ENCODE data around the gene SH2D7.

SH2D7 gene

DNA sequence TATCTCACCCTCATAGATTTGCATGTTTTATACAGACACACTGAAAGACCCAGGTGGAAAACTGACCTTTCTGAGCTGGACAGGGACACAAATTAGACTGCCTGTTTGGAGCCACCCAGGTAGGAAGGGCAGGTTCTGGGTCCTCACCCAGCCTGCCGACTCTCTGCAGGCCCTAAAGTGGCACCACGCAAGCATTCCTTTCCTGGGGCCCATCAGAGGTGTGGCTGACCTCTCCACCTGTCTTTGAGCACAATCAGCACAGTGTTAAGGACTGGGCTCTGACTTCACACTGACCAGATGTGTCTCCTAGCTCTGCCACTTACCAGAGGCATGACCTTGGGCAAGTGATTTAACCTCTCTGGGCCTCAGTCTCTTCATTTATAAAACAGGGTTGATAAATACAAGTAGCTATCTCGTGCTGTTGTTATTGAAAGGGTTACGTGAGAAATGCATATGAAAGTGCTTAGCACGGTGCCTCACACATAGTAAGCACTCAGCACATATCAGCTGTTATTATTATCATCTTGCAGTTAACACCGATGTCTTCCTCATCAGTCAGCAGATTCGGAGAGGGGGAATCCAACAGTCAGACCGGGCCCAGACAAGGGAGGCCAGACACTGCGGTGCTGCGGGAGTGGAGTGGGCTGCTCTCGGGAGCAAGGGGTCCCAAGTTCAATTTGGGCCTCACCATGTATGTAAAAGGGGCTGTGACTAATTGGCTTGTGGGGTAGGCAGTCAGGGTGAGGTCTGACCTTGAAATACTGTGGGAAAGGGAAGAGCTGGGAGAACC lies 12.9 kb upstream of the SH2D7 start:
- no peak for DNase-seq (ENCODE audit: low read depth)

DNA sequence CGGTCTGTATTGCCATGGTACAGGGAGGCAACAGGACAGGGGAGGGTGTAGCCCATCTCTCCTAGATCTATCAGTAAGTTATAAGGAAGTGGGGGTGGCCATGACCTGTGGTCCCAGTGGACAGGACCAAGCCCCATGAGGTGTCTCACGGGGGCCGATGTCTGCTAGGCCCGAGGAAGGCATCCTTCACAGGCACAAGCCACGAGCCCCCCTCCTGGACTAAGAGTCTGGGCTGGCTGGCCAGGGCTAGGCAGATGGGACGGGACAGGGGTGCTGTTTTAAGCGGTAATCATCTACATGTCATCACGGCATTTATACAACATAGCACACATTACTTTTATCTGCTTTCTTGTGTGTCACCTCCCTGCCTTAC lies 12.3 kb upstream of the SH2D7 start:
- DNase-seq (ENCODE audit: low read depth): no peak

DNA sequence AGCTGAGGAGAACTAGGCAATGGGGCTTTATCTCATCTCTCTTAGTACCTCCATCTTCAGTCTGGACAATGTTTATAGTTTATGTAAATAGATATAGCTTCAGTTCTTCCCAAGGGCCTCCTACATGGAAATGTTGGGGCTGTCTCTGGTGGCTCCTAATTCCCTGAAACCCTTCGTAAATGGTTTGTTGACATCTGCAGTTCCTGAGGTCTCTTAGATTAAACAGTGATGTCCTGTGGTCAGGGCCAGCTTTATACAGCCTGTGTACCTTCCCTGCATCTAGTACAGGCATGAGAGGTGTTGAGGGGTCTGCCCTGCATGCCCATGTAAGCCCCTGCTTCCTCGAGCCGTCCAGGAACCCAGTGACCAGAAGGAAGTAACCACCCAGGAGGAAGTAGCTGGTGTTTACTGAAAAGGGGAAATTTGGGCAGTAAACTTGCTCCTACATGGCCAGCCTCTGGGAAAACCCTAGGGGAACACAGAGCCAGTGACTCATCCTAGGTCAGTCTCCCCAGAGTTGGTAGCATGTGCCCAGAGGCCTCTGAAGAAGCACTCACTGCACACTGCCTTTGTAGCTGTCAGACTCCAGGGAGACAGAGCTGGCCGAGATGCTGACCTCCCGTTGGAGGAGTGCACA lies 10.1 kb upstream of the SH2D7 start:
- no peak for DNase-seq (ENCODE audit: low read depth)

DNA sequence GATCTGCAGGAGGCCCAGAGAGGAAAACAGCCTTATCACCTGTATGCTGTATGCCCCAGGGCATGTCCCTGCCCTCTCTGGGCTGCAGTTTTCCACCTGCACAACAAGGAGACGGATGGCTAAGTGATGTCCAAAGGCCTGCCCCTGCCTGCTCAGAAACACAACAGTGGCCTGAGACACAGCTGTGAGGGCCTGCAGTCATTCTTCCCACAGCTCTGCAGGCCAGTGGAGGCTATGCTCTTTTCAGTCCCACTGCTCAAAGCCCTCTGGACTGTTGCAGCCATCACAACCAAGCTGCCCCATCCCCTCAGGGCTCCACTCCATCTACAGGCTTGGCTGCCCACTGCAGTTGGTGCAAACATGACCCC lies 9.6 kb upstream of the SH2D7 start:
- no peak for DNase-seq (ENCODE audit: low read depth)

DNA sequence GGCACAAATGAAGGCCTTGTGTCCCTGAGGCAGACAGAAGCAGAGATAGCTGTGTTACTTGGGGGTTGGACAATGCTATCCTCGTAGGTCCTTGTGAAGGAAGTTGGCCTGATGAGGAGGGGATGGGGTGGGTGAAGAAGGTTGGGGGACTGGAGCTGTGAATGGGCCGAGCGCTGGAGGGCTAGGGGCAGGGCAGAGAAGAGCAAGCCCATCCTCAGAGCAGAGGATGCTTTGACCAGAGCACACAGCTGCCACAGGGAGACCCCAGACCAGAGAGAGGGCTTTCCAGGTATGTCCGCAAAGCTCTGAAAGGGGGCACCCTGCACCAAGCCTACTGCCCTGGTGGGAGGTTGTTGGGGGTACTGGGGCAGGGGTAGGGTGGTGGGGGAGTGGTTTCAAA lies 9.2 kb upstream of the SH2D7 start:
- no peak for DNase-seq (ENCODE audit: low read depth)

DNA sequence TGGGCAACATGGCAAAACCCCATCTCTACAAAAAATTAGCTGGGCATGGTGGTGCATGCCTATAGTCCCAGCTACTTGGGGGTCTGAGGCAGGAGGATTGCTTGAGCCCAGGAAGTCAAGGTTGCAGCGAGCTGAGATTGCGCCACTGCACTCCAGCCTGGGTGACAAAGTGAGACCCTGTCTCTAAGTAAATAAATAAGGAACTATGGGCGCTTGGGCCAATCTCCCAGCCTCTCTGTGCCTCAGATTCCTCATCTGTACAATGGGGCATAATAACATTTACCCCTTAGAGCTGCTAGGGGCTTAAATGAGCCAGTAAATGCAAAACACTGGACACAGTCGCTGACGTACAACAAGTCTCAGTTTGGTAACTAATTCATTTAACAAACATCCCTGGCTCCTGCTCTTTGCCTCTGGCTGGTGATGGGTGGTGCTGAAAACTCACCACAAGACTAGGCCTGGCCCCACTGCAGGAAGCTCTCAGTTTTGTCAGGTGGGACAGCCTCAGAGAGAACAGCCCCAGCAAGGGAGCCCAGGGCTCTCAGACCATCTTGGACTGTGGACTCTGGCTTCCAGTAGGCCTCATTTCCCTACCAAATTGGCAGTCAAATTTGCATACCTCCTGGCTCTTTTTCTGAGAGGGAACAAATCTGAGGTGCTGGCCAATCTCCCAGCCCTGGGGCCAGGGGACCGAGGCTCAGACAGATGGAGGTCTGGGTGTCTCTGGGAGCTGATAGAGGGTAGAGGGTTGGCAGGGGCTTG lies 8.5 kb upstream of the SH2D7 start:
- no peak for DNase-seq (ENCODE audit: low read depth)

DNA sequence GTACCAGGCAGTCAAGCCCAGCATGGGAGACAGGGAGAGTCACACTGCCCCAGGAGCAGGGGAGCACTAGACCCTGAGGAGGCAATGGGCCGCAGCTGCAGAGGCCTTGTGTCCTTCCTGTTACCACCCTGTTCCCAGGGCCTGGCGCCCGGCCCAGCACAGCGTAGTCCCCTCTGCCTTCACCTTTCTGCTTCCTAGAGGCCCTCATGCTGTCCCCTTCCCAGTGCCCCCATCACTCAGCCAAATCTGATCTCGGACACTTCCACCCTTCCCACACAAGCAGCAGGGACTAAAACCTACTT lies 8.0 kb upstream of the SH2D7 start:
- no peak for DNase-seq (ENCODE audit: low read depth)

DNA sequence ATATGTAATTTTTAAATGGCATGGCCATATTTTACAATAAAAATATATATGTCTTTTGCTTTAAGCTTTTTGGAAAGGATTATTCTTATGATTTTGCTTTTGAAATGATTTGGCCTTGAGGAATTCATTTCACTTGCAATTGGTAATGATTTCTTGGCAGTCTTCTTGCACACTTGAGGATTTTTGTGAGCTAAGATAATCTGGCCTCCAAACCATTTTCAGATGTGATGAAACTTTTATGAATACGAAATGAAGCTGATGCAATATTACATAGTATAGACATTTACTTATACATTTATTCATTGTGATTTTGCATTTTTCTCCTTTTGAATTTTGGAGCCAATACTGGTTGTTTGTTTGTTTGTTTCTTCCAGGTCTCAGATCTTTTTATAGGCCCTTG lies 6.4 kb upstream of the SH2D7 start:
- no peak for DNase-seq (ENCODE audit: low read depth)

DNA sequence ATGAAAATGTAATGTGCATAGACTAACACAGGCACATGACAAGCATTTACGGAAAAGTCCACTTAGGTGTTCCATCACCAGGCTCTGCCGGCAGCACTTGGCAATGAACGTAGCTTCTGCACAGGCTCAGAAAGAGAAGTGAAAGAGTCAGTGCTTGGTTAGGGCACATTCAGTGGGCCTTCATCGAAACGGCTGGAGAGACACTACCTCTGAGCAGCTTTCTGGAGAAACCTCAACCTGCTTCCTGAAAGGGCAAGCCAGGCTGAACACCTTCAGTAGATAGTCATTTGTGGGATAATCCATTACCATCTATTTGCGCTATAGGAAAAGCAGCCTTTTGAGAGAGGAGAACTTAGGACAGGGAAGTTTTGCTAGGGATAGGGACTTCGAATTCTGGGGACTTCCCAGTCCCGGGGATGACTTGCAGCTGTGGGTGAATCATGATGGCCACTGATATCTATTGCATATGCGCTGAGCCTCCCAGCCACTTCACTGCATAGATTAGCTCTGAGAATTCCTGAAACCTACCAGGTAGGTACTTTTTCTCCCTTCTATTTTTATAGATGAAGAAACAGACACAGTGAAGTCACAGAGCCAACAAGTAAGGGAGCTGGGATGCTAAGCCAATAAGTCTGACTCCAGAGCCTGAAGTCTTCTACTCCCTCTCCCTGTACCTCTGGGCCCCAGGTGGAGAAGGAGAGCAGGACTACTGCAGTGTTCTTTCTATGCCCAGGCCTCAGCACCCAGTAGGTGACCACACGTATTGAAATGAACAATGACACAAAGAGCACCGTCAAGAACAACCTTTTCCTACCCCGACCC lies 4.2 kb upstream of the SH2D7 start:
- no peak for DNase-seq (ENCODE audit: low read depth)

DNA sequence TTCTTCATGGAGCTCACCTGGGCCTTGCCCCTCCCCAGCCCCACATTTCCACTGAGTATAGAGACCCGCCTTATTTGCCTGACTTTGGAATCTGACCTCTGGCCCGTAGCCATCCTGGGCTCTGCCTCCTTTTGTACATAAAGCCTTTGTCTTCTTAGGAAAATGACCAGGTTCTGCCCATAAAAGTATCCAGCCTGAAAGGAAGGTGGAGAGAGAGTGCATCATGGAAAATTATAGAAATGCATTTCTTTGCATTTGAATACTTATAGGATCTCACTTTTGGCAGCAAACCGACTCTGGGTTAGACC lies 3.6 kb upstream of the SH2D7 start:
- no peak for DNase-seq (ENCODE audit: low read depth)

DNA sequence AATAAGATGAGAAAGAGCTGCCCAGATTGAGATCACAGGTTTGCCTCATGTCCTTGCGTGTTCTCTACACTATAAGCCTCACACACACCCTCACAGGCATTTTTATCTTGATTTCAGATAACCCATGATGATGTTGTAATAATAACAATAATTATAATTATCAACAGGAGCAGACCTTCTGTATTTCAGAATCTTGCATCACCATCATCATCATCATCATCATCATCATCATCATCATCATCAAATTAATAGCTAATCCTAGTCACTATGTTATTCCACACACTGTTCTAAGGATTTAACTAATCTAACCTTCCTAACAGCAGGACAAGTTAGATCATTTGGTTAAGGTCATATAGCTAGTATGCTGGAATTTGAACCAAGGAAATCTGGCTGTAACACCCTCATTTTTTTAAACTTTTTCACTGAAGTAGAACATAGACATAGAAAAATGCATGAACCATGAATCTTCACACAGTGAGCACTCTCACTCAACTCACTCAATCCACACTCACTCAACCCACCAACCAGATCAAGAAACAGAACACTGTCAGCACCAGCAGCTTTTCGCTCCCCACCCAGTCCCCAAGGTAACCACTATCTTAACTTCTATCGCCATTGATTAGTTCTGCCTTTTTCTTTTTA lies 1.8 kb upstream of the SH2D7 start:
- DNase-seq (ENCODE audit: low read depth): no peak

DNA sequence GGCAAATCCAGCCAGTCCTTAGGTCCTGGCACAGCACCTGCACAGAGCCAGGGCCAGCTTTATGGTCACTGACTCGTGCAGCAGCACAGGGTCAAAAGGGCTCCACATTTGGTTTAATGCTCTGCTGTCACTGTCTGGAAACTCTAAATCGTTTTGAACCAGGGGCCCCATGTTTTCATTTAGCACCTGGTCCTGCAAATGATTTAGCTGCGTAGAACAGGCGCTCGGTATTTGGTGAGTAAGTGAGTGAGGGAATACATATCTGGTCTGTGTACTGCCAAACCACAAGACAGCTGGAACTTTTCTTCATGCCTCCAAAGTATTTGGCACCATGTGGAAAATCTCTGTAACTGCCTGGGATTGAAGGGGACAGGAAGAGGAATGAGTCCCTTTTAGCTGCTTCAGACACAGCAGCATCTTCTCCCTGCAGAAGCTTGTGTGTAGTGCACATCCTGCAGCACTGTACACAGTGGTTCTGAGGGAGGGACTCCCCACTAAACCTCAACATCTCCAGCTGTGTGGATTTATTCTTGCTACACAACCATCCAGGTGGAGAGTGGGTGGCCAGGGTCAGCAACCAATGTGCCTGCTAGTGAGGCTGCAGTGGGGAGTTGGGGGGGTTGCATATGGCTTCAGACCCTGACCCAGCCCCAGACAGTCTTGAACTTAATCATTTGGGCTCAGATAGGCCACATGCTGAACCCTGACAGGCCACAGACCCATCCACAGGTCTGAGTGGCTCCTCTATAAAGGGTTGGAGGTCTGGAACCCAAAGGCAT lies 1.1 kb downstream of the SH2D7 start:
- DNase-seq (ENCODE audit: low read depth): no peak

DNA sequence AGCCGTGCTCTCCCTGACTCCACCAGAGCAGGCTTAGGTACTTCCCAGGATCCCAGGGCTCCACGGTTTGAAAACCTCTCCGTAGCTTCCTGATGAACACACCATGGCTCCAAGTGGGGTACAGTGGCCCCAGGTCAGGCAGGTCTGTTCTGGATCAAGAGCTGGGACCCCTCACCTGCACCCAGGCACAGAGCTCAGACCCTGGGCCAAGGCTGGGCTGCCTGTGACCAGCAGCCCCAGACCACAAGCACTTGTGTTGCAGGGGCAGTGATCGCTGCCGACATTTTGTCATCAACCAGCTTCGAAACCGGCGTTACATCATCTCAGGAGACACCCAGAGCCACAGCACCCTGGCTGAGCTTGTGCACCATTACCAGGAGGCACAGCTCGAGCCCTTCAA lies 5.3 kb downstream of the SH2D7 start:
- DNase-seq (ENCODE audit: low read depth): no peak

DNA sequence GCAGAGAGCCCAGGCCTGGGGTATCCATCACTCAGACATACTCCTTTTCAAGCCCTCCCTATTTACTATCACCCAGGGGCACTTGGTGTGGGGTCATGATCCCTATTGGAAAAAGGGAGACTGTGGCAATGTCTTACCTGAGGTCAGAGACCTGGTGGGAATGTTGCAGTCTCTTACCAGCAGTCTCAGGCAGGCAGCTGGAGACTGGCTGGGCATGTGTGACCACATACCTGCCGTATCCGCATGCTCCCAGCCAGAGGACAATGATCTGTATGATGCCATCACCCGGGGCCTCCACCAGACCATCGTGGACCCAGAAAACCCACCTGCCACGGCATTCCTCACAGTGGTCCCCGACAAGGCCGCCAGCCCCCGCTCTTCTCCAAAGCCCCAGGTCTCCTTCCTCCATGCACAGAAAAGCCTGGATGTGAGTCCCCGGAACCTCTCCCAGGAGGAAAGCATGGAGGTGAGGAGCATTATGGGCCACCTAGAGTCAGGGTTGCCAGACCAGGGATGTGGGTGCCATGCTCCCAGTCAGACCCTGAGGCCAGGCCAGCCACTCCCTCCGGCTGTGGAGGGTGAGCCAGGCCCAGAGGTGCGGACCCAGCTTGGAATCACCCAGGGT lies 5.9 kb downstream of the SH2D7 start:
- DNase-seq (ENCODE audit: low read depth): no peak

DNA sequence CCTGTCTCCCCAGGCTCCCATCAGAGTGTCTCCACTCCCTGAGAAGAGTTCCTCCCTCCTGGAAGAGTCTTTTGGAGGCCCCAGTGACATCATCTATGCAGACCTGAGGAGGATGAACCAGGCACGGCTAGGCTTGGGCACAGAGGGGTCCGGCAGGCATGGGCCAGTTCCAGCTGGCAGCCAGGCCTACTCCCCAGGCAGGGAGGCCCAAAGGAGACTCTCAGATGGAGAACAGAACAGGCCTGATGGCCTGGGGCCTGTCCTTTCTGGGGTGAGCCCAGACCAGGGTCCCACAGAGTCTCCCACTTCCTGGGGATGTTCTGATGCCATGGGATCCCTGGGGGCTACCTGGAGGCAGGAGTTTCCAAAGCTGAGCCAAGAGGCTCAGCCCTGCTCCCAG lies 8.5 kb downstream of the SH2D7 start:
- no peak for DNase-seq (ENCODE audit: low read depth)

DNA sequence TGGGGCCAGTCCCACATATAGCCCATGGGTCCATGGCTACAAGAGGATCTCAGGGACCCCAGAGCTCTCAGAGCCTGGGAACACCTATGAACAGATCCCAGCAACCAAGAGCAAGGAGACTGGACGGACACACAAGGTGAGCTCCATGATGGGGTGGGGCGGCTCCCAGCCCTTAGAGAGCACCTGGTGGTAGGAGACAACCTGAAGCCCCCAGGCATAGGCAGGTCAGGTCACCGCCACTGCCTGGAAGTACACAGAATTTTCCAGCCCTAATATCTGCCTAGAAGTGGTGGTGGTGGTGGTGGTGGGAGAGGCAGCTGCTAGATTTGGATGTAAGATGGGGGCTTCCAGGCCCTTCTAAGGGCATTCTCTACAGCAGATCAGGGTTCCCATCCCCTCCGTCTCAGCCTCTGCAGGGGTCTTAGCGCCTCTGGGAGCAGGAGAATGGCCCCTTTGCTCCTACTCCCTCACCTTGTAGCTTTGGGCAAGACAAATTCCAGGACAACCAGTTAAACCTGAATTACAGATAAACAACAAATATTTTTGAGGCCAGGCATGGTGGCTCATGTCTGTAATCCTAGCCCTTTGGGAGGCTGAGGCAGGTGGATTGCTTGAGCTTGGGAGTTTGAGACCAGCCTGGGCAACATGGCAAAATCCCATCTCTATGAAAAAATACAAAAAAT lies 9.2 kb downstream of the SH2D7 start:
- DNase-seq (ENCODE audit: low read depth): no peak

DNA sequence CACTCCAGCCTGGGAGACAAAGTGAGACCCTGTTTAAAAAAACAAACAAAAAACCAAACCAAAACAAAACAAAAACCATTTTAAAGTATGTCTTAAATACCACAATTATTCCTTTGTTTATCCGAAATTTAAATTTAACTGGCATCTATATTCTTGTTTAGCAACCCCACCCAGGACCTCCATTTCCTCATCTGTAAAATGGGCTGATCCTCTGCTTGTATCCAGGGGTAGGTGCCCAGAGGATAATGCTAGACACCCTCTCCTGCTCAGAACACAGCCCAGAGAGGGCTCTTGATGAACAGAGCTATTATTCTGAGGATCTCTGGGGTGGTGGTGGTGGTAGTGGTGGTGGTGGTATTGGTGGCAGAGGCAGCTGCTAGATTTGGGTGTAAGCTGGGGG lies 9.8 kb downstream of the SH2D7 start:
- no peak for DNase-seq (ENCODE audit: low read depth)

DNA sequence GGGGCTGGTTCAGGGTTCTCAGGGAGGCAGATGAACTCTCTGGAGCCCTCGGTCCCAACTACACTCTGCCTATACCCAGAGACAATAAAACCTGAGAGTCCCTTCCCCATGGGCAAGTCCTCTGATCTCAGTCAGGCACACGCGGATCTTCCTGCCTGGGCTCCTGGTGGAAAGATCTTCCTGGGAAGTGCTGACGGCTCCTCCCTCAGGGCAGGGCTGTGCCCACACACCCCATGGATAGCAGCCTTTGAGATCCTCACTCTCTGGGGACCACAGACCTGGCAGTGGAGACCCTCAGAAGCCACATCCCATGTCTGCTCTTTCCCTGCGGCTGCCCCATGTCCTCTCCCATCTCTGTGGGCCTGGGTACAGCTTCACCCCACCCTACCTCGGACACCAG lies 10.4 kb downstream of the SH2D7 start:
- no peak for DNase-seq (ENCODE audit: low read depth)

DNA sequence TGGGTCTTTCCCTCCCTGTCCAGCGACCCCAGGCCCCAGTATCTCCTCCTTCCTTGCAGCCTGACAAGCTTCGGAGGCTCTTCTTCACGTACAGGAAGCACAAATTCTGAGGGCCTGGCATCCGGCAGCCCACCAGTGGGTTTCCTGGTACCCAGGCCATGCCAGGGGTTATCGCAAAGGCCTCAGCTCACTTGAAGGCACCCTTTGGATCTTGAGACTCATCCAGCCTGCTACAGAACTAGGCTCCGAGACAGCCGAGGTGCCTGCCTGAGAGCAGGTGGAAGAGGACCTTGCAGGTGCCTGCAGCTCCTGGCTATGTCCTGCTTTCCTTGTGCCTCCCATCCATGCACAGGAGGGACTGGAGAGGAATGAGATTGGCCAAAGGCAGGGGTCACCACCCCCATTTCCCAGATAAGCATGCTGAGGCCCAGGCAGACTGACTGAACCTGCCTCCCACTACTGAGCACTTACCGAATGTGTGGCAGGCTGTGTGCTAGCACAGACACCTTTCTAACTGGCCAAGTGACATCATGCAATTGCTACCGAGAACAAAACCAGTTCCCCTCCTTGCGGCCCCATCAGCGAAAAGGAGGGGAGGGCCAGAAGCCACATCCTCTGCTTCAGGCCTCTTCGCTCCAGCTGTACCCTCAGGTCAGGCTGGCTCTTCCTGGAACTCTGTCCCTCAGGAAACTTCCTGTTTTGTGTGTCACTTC lies 11.2 kb downstream of the SH2D7 start:
- peak; percentile 34 for DNase-seq (ENCODE audit: low read depth)

DNA sequence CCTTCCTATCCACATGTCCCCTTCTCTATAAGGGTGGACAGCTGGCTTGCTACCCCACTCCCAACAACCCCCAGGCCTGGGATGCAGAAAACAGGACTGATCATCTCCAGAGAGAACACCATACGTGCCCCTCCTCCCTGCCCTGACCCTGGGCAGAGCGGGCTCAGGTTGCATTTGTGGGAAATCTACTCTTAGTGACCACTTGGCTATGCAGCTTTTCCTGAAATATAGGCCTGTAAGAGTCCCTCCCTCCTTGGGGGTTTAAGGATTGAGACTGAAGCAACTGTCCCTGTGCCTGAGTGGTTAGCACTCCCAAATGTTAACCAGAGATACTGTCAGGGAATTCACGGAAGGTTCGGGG lies 11.7 kb downstream of the SH2D7 start:
- no peak for DNase-seq (ENCODE audit: low read depth)
